ENCODE results near the gene PRKAR1B.

Gene PRKAR1B

GRCh38 chr7:727104-727805 lies at the start of gene PRKAR1B:
TSS of gene PRKAR1B (minus strand) at chr7:727281. CDS start at chr7:711505, 15,776 bp downstream.
- peak; percentile 62 for DNase-seq (ENCODE audit: low spot score)

GRCh38 chr7:776381-776780 lies 49.3 kb upstream of the PRKAR1B start:
- DNase-seq (ENCODE audit: low spot score): no peak

- peak; percentile 90 for DNase-seq (ENCODE audit: low spot score)
These were observed 47.4 kb upstream of the PRKAR1B start for GRCh38 chr7:774161-775109.

GRCh38 chr7:773622-773915 lies 46.5 kb upstream of the PRKAR1B start:
- no peak for DNase-seq (ENCODE audit: low spot score)

- DNase-seq (ENCODE audit: low spot score): no peak
These were observed 46.0 kb upstream of the PRKAR1B start for GRCh38 chr7:772861-773621.

DNA sequence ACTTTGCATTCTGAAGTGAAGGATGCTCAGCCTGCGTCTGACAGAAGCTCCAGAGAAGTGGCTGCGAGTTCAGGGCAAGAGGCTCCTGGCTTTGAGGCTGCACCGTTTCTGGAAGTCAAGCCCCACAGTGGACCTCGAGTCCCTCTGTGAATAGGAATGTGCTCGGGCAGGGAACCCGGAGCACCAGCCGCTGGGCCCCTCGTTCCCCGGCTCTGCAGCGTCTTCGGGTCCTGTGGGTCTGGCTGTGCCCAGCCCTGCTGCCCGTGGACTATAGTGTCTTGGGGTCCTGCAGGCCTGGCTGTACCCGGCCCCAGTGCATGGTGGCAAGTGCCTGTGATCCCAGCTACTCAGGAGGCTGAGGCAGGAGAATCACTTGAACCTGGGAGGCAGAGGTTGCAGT lies 45.3 kb upstream of the PRKAR1B start:
- no peak for DNase-seq (ENCODE audit: low spot score)

DNA sequence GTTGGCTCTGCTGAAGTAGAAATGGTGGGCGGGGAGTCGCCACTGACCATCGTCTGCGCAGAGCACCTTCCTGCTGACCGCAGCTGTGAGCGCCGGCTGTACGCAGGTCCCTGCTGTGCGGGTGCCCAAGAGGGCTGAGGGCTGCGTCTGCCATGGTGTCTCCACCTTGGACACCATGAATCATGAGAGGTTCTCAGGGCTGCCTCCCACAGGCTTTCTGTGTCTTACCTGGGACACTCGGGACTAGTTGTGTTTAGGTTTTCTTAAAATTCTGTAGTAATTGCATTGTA lies 44.9 kb upstream of the PRKAR1B start:
- DNase-seq (ENCODE audit: low spot score): no peak

DNA sequence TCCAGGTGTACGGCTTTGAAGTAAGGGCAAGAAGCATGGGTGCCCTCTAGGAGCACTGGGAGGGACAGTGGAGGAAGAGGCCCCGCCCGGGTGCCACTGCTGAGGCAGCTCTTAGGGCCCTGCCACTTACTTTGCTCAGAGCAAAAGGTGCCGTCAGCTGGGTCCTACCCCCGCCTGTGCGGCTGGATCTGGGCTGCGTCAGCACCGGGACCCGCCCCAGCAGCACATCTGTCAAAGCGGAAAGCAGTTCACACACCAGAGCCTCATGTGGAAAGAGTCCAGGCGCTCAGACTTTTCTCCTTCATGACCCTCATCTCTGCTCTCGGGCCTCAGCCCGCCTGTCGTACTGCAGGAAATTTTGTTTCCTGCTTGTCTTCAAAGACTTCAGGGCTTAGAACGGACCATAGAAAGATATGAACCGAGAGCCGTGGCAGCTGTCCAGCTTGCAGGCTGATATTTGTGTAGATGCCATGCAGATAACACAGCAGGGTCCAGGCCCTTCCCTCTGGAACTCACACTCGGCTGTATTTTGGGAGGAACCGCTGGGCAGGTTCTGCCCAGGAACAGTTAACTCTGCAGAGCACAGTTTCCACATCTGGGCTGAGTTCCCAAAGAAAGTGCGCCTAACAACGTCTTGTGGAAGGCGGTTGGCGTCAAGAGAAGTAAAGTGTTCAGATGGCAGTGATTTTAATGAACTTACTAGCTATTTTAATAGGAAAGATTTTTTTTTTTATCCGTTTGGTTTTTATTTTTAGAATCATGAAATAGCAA lies 44.3 kb upstream of the PRKAR1B start:
- no peak for DNase-seq (ENCODE audit: low spot score)

- no peak for DNase-seq (ENCODE audit: low spot score)
These were observed 43.7 kb upstream of the PRKAR1B start for GRCh38 chr7:770741-771166.

DNA sequence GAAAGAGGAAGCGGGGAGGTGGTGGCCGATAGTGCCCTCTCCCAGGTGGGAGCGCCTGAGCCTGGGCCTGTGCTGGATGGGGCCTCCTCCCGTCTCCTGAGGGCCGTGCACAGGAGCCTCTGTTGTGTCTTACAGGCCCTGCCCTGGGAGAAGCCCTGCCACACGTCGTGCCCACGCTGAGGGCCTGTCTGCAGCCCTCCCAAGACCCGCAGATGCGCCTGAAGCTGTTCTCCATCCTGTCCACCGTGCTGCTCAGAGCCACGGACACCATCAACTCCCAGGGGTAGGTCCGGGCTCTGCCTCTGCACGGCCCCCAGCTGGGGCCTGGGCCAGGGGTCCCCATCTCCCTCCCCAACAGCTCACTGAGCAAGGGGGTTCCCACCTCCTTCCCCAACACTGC lies 43.3 kb upstream of the PRKAR1B start:
- no peak for DNase-seq (ENCODE audit: low spot score)

GRCh38 chr7:768881-769504 lies 41.9 kb upstream of the PRKAR1B start:
- no peak for DNase-seq (ENCODE audit: low spot score)

DNA sequence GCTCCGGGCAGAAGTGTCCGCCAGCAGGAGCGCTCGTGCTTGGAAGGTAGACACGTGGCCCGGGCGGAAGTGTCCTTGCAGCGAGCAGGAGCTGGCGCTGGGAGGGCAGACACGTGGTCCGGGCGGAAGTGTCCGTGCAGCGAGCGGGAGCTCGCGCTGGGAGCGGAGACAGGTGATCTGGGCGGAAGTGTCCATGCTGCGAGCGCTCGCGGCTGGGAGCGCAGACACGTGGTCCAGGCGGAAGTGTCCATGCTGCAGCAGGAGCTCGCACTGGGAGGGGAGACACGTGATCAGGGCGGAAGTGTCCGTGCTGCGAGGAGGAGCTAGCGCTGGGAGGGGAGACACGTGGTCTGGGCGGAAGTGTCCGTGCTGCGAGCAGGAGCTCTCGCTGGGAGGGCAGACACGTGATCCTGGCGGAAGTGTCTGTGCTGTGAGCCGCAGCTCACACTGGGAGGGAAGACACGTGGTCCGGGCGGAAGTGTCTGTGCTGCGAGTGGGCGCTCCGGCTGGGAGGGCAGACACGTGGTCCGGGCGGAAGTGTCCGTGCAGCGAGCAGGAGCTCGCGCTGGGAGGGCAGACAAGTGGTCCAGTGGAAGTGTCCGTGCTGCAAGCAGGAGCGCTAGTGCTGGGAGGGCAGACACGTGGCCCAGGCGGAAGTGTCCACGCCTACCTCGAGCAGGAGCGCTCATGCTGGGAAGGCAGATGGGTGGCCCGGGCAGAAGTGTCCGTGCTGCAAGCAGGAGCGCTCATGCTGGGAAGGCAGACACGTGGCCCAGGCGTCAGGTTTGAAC lies 41.1 kb upstream of the PRKAR1B start:
- no peak for DNase-seq (ENCODE audit: low spot score)

GRCh38 chr7:767580-767940 lies 40.5 kb upstream of the PRKAR1B start:
- DNase-seq (ENCODE audit: low spot score): no peak

DNA sequence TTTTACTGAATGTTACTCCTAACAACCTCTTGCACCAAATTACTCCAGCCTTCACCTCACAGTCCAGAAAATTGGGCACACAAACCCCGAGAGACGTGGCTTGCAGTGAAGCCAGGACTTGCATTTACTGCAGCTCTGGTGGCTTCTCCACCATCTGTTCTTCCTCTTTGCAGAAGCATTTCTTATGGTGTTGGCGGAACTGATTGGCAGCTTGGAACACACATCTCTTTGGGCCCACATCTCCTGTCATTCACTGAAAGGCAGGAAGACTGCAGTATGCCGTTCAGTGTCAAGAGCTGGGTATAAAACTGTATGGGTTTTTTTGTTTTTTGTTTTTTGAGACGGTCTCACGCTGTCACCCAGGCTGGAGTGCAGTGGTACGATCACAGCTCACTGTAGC lies 38.3 kb upstream of the PRKAR1B start:
- DNase-seq (ENCODE audit: low spot score): no peak

DNA sequence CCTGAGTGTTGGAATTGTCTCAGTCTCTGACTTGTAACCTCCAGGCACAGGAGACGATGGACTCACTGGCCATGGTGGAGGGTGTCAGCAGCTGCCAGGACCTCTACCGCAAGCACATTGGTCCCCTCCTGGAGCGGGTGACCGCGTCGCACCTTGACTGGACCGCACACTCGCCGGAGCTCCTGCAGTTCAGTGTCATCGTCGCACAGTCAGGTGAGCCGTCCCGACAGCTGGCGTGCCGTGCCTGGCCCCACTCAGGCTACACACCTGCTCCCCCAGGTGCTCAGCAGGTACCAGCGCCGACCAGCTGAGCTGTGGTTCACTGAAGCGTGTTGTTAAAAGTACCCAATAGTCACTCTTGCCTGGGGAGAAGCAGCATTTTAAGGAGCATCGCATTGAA lies 36.7 kb upstream of the PRKAR1B start:
- DNase-seq (ENCODE audit: low spot score): no peak

GRCh38 chr7:762885-763284 lies 35.8 kb upstream of the PRKAR1B start:
- DNase-seq (ENCODE audit: low spot score): no peak

DNA sequence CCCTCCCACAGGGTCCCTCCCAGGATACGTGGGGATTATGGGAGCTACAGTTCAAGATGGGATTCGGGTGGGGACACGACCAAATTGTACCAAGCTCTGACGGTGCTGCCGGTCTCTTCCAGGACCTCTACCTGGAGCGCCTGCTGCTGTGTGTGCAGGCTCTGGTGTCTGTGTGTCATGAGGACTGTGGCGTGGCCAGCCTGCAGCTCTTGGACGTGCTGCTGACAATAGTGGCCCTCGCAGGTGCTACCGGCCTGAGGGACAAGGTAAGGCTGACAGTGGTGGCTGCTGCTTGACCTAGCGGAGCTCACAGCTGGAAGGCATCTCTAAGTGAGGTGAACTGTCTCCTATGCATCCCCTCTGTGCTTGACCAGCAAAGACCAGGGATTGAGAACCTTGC lies 34.5 kb upstream of the PRKAR1B start:
- DNase-seq (ENCODE audit: low spot score): no peak

DNA sequence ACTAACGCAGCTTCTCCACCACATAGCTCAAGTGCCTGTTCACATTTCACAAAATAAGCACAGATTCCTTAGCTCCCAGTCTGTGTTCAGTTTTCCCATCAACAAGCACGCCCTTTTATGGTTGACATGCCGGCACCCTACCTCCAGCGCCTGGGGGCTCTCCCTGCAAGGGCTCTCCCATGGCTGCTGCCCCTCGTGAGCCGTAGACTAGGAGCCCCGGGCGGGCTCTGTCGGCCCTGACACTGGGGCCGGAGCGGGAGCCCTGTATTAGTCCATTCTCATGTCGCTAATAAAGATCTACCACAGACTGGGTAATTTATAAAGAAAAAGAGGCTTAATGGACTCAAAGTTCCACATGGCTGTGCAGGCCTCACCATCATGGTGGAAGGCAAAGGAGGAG lies 34.0 kb upstream of the PRKAR1B start:
- no peak for DNase-seq (ENCODE audit: low spot score)

GRCh38 chr7:760006-760405 lies 32.9 kb upstream of the PRKAR1B start:
- DNase-seq (ENCODE audit: low spot score): no peak

- DNase-seq (ENCODE audit: low spot score): no peak
These were observed 32.5 kb upstream of the PRKAR1B start for GRCh38 chr7:759569-759968.

GRCh38 chr7:757741-758163 lies 30.7 kb upstream of the PRKAR1B start:
- no peak for DNase-seq (ENCODE audit: low spot score)
